ENCODE data around the gene PIRT. TPM values are rescaled to one million over a fixed set of nuclear protein-coding genes. Genes with fewer than 3 reads are reported as not detected.

PIRT gene
- polyA plus RNA-seq, 2 of the 4 experiments (the other 2 are of a cell fraction) = not detected

GRCh38 chr17:10798910-10799309 lies 39.0 kb downstream of the PIRT start:
- ChIA-PET CTCF (interaction anchor here (0.7 to 0.8 kb wide), 3 partner anchors 8 to 30 kb away, joined by 3 to 4 read pairs (median 3); no protein-coding TSS in a partner anchor), POLR2A (no interaction called here)
- H3K9me3 ChIP-seq = no peaks in the 10 kb centered on the region
- DNase-seq (ENCODE audit: low read depth in 1 of 2, low spot score in 1 of 2) (no peak), FAIRE-seq (no peak), ATAC-seq (no peak)
- H3K27ac ChIP-seq = no peak overlapping the region
- 66% methylated on average over 7 of the region's 7 CpGs for WGBS (ENCODE audit: missing lambda C conversion rate)
- H3K4me1 ChIP-seq = no peaks in the 10 kb centered on the region
- H3K4me2 ChIP-seq = no peak overlapping the region
- TF ChIP-seq KDM5A (IDR thresholded peaks at IDR 0.05) = no peak
- no peak for TF ChIP-seq MYC (IDR thresholded peaks at IDR 0.05; ENCODE audit: borderline replicate concordance, low read length)
- TF ChIP-seq CHD2 (IDR thresholded peaks at IDR 0.05; ENCODE audit: low read length, partially characterized antibody) = no peak
- TF ChIP-seq FOSB (CRISPR knock-in tag; IDR thresholded peaks at IDR 0.05) = no peak
- TF ChIP-seq EHF (CRISPR knock-in tag; IDR thresholded peaks at IDR 0.05) = no peak
- TF ChIP-seq NFE2L2 (conservative IDR thresholded peaks at IDR 0.05; ENCODE audit: low read length) = no peak
- TF ChIP-seq, protein P1, sequence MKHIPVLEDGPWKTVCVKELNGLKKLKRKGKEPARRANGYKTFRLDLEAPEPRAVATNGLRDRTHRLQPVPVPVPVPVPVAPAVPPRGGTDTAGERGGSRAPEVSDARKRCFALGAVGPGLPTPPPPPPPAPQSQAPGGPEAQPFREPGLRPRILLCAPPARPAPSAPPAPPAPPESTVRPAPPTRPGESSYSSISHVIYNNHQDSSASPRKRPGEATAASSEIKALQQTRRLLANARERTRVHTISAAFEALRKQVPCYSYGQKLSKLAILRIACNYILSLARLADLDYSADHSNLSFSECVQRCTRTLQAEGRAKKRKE (CRISPR knock-in tag; IDR thresholded peaks at IDR 0.05; ENCODE audit: low read depth) = no peak
- TF ChIP-seq BHLHE40 (IDR thresholded peaks at IDR 0.05; ENCODE audit: low read depth, low read length) = no peak
- no peak for TF ChIP-seq MAFK (IDR thresholded peaks at IDR 0.05; ENCODE audit: partially characterized antibody)
- TF ChIP-seq NPAS2 (CRISPR knock-in tag; IDR thresholded peaks at IDR 0.05; ENCODE audit: borderline replicate concordance) = no peak
- no peak for TF ChIP-seq RNF2 (IDR thresholded peaks at IDR 0.05; ENCODE audit: borderline replicate concordance, low read depth)
- no peak for TF ChIP-seq HOXB13 (CRISPR knock-in tag; IDR thresholded peaks at IDR 0.05; ENCODE audit: low read depth)
- TF ChIP-seq GATA3 (IDR thresholded peaks at IDR 0.05; ENCODE audit: borderline replicate concordance) = no peak
- H3K4me3 ChIP-seq = no peak overlapping the region

DNA sequence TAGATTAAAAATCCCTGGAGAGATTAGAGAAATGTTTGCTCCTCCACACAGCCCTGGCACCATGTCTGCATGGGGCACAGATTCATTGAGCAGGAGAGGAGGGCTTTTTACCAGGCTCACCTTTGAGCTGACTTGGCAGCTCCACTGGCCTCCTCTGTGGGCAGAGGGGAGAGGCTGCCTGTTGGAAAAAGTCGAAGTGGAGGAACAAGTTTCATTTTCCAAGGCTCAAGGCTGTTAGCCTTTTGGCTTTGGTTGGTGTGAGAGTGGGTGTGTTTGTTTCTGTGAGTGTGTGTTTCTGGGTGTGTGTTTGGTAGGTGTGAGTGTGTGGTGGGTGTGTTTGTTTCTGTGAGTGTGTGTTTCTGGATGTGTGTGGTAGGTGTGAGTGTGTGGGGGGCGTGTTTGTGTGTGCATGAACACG lies 39.5 kb downstream of the PIRT start:
- Histone ChIP-seq H3K4me3 (no peak overlapping the region), H3K27ac (no peak overlapping the region), H3K4me1 (no peaks in the 10 kb centered on the region), H3K4me2 (no peak overlapping the region), H3K9me3 (no peaks in the 10 kb centered on the region)
- POLR2A ChIA-PET = no interaction called here
- FAIRE-seq (no peak), DNase-seq (ENCODE audit: low read depth in 1 of 2, low spot score in 1 of 2) (no peak), ATAC-seq (peak in 1 of 2 experiments; percentile 19; a peak in 1 of 6 replicates)
- WGBS (ENCODE audit: missing lambda C conversion rate) = 15% methylated on average over 3 of the region's 3 CpGs
- CTCF ChIA-PET = no interaction called here
- TF ChIP-seq RFX5 (IDR thresholded peaks at IDR 0.05) = no peak
- no peak for TF ChIP-seq CHD2 (IDR thresholded peaks at IDR 0.05; ENCODE audit: low read length, partially characterized antibody)
- no peak for TF ChIP-seq CHD4 (IDR thresholded peaks at IDR 0.05; ENCODE audit: borderline replicate concordance)

- Histone ChIP-seq H3K27ac (no peak overlapping the region), H3K4me3 (no peak overlapping the region), H3K4me1 (no peaks in the 10 kb centered on the region), H3K4me2 (no peak overlapping the region), H3K9me3 (no peaks in the 10 kb centered on the region)
- POLR2A ChIA-PET = no interaction called here
- DNase-seq (ENCODE audit: low read depth in 1 of 2, low spot score in 1 of 2) (no peak), ATAC-seq (peak; percentile 31 to 35; a peak in 3 of 6 replicates), FAIRE-seq (no peak)
- CTCF ChIA-PET = no interaction called here
- 50% methylated on average over 11 of the region's 11 CpGs for WGBS (ENCODE audit: missing lambda C conversion rate)
- TF ChIP-seq FOSB (CRISPR knock-in tag; IDR thresholded peaks at IDR 0.05) (no peak), RNF2 (IDR thresholded peaks at IDR 0.05; ENCODE audit: borderline replicate concordance, low read depth) (no peak), EHF (CRISPR knock-in tag; IDR thresholded peaks at IDR 0.05) (no peak), HOXB5 (CRISPR knock-in tag; IDR thresholded peaks at IDR 0.05) (no peak), NR3C1 (IDR thresholded peaks at IDR 0.05) (no peak), HOXB13 (CRISPR knock-in tag; IDR thresholded peaks at IDR 0.05; ENCODE audit: low read depth) (no peak), KDM5A (IDR thresholded peaks at IDR 0.05) (no peak), HDAC2 (IDR thresholded peaks at IDR 0.05) (no peak), CHD4 (IDR thresholded peaks at IDR 0.05; ENCODE audit: borderline replicate concordance) (no peak), GATA3 (IDR thresholded peaks at IDR 0.05; ENCODE audit: borderline replicate concordance) (no peak), BHLHE40 (IDR thresholded peaks at IDR 0.05; ENCODE audit: low read depth, low read length) (no peak), RFX5 (IDR thresholded peaks at IDR 0.05) (no peak), ZSCAN20 (CRISPR knock-in tag; IDR thresholded peaks at IDR 0.05) (no peak), HEYL (CRISPR knock-in tag; IDR thresholded peaks at IDR 0.05) (no peak), HOXA7 (CRISPR knock-in tag; IDR thresholded peaks at IDR 0.05) (no peak), RAD21 (conservative IDR thresholded peaks at IDR 0.05 in 1 of 2, IDR thresholded peaks at IDR 0.05 in 1 of 2) (no peak), NFE2L2 (conservative IDR thresholded peaks at IDR 0.05; ENCODE audit: low read length) (no peak), RCOR1 (IDR thresholded peaks at IDR 0.05; ENCODE audit: low read depth, low read length) (no peak)
- TF ChIP-seq, protein P2, sequence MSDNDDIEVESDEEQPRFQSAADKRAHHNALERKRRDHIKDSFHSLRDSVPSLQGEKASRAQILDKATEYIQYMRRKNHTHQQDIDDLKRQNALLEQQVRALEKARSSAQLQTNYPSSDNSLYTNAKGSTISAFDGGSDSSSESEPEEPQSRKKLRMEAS (IDR thresholded peaks at IDR 0.05) = no peak
Measured at GRCh38 chr17:10797476-10798328, 40.2 kb downstream of the PIRT start.
